K562 (cell line): ENCODE results near the gene FAM124B. TPM values are rescaled to one million over a fixed set of nuclear protein-coding genes. Genes with fewer than 3 reads are reported as not detected.
"Not testable (repeated sequence)": the region's sequence is repeated elsewhere in the genome, so short reads cannot be mapped to it uniquely, and the experiment has no call there.

ENCODE experiments used
- ATAC-seq: fragments of 200-7000 bp; cut with Tn5 transposase; 3 replicates; pipeline ENCODE4 v1.9.1; 2020; ENCODE audit warnings: moderate library complexity
- BruUV-seq: library from RNA; stranded (reverse); fragments of 400-500 nt; replicated peaks from 2 replicates; lab custom pipeline; 2021; lab: Mats Ljungman, UMichigan
- CTCF ChIA-PET: fragments of 300-600 bp; formaldehyde crosslinking; extraction: SDS; loops from one replicate; lab custom pipeline; 2021; ENCODE audit warnings: low intra/inter-chr PET ratio; lab: Yijun Ruan, JAX
- POLR2A ChIA-PET: fragments of 300-600, 350-650 bp; sonication (Branson Sonifier 250); formaldehyde crosslinking; extraction: SDS; loops from one replicate; lab custom pipeline; 2021; ENCODE audit warnings: antibody characterized with exemption, inconsistent platforms; lab: Yijun Ruan, JAX
- DNase-seq, 4 experiments: peaks; one replicate each; pipeline versions ENCODE4 v3.0.0 to v3.0.0-alpha.2; 2011 to 2018; ENCODE audit warnings: low spot score in 3 of 4, mixed read lengths in 3 of 4; ENCODE audit errors: extremely low read depth in 1 of 4
- FAIRE-seq: peaks from 2 replicates; lab custom pipeline; 2011; peaks lifted over from hg19 to GRCh38; lab: Jason Lieb, UNC
- H2AFZ ChIP-seq: 2 replicates; pipeline ENCODE4 v1.6.0; 2011; ENCODE audit warnings: low read depth, low read length, control low read depth, inconsistent platforms
- H3K27ac ChIP-seq: fragments of 200-600 bp; 3 replicates; pipeline ENCODE4 v1.8.0; 2011; ENCODE audit warnings: low read depth, mild to moderate bottlenecking, control low read depth, inconsistent platforms, low read length, moderate library complexity, mixed read lengths; ENCODE audit errors: extremely low read depth
- H3K27me3 ChIP-seq, 2 experiments: fragments of 300-600 bp in 1 of 2; 2 replicates in 1 of 2; 3 replicates in 1 of 2; pipeline versions ENCODE4 v1.6.0 to v1.8.0; 2011; ENCODE audit warnings: inconsistent platforms in 2 of 2, low read length in 2 of 2, mild to moderate bottlenecking in 1 of 2, mixed read lengths in 1 of 2, moderate library complexity in 1 of 2; ENCODE audit not compliant: control insufficient read depth in 2 of 2, insufficient read depth in 2 of 2
- H3K36me3 ChIP-seq: fragments of 300-600 bp; 3 replicates; pipeline ENCODE4 v1.8.0; 2011; ENCODE audit warnings: mild to moderate bottlenecking, low read length, inconsistent platforms; ENCODE audit not compliant: control insufficient read depth, insufficient read depth
- H3K4me1 ChIP-seq, 2 experiments: fragments of 200-600 bp in 1 of 2; replicated peaks in 1 of 2; 2 replicates in 1 of 2; 3 replicates in 1 of 2; pipeline versions ENCODE4 v1.5.1 to v1.8.0; 2011; ENCODE audit warnings: inconsistent platforms in 2 of 2, low read length in 2 of 2, mild to moderate bottlenecking in 1 of 2, mixed read lengths in 1 of 2, moderate library complexity in 1 of 2; ENCODE audit not compliant: control insufficient read depth in 2 of 2, insufficient read depth in 2 of 2
- H3K4me2 ChIP-seq: 2 replicates; pipeline ENCODE4 v1.6.1; 2011; ENCODE audit warnings: low read length, control low read depth, inconsistent platforms, mixed read lengths; ENCODE audit not compliant: insufficient read depth
- H3K4me3 ChIP-seq: fragments of 200-600 bp; sonication (generic), shearing (Covaris generic); 2 replicates; pipeline ENCODE4 v1.5.1; 2016; ENCODE audit warnings: control low read depth, inconsistent platforms
- H3K79me2 ChIP-seq: fragments of 200-600 bp; 3 replicates; pipeline ENCODE4 v1.8.0; 2011; ENCODE audit warnings: low read length, inconsistent platforms; ENCODE audit not compliant: control insufficient read depth, insufficient read depth
- H3K9ac ChIP-seq, 2 experiments: 2 replicates each; pipeline versions ENCODE4 v1.6.0 to v1.6.1; 2011; ENCODE audit warnings: low read depth in 2 of 2, low read length in 2 of 2, control low read depth in 1 of 2, inconsistent platforms in 1 of 2, mild to moderate bottlenecking in 1 of 2, mixed read lengths in 1 of 2; ENCODE audit not compliant: insufficient read depth in 1 of 2
- H3K9me1 ChIP-seq: one replicate; pipeline ENCODE4 v1.6.0; 2011; ENCODE audit warnings: inconsistent platforms, mild to moderate bottlenecking, low read length, moderate library complexity; ENCODE audit not compliant: control insufficient read depth, insufficient read depth
- H3K9me3 ChIP-seq: replicated peaks from 2 replicates; pipeline ENCODE4 v1.5.1; 2011; ENCODE audit warnings: low read depth, low read length, inconsistent platforms; ENCODE audit not compliant: control insufficient read depth, insufficient read depth
- H4K20me1 ChIP-seq: replicated peaks from 2 replicates; pipeline ENCODE4 v1.6.1; 2011; ENCODE audit warnings: low read length, inconsistent platforms, mixed read lengths; ENCODE audit not compliant: control insufficient read depth, insufficient read depth
- HIVEP1 ChIP-seq: fragments of 250-450 bp; sonication (Bioruptor Pico); IDR thresholded peaks from 2 replicates; pipeline ENCODE4 v1.4.0; 2020; ENCODE audit warnings: mild to moderate bottlenecking
- ZNF431 ChIP-seq: sonication (generic); formaldehyde crosslinking; IDR thresholded peaks from 2 replicates; pipeline ENCODE4 v1.8.0; 2022; ENCODE audit warnings: mild to moderate bottlenecking, missing genetic modification reagents
- WGBS: fragments of 100-300 bp; shearing (Covaris generic); methylation state at CpG from one replicate; pipeline ENCODE4 v1.1.6; 2016; ENCODE audit warnings: low coverage, mixed read lengths; ENCODE audit not compliant: insufficient coverage; ENCODE audit errors: missing lambda C conversion rate; 5-methylcytosine and 5-hydroxymethylcytosine counted together
- in situ Hi-C: fragments of 300-500 bp; cut with MboI; formaldehyde crosslinking; loops from 4 replicates; pipeline ENCODE4 v1.15.0; 2018; ENCODE audit warnings: inconsistent platforms, mixed read lengths
- intact Hi-C: fragments of 100-400 bp; cut with micrococcal nuclease; formaldehyde crosslinking; loops from 2 replicates; pipeline ENCODE4 v1.14.2; 2022
- polyA plus RNA-seq, 8 experiments: library from polyadenylated mRNA; depleted of rRNA in 4 of 8; stranded (reverse) in 5 of 8; unstranded in 3 of 8; fragments of >200 nt; fragmentation: Nextera tagmentation in 2 of 8; fragmentation: Illumina TruSeq in 1 of 8; extraction: Ambion mirVana in 2 of 8; extraction: Trizol in 1 of 8; gene quantifications; 2 replicates each; pipeline versions ENCODE4 v1.2.1 to v1.2.3, GENCODE V29; 2011 to 2014; ENCODE audit warnings: inconsistent platforms in 1 of 8, missing spikeins in 1 of 8
- total RNA-seq, 7 experiments: library from RNA; depleted of rRNA in 6 of 7; stranded (reverse); fragments of >200 nt in 6 of 7; fragmentation: Illumina TruSeq in 2 of 7; extraction: Trizol in 2 of 7; gene quantifications; 2 replicates each; pipeline versions ENCODE4 v1.2.1 to v1.2.3, GENCODE V29; 2011 to 2021; ENCODE audit warnings: low replicate concordance in 1 of 7

Gene FAM124B
- total and polyA plus RNA-seq, 9 of the 15 experiments (the other 6 are each of a cell fraction or from before 2014, with no cell fraction given): 6.2 to 21.4 (median 9.3) TPM

DNA sequence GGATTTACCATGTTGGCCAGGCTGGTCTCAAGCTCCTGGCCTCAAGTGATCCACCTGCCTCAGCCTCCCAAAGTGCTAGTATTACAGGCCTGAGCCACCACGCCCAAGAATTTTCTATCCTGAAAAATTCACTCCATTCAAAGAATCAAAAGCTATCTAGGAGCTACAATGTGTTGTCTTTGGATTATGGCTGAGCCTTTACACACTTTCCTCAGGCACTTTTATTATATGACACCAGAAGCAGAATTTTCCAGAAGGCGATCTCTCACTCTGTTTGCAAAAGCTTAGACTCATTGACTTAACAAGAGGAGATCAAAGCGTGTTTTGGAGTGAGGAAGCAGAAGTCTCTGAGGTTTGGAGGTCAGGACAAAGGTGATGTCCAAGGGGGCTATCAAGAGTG is 3.6 kb downstream of the FAM124B start:
- no peak for ATAC-seq
- Histone ChIP-seq H3K4me3 (no peak overlapping the region; the same call in 1 of the 2 replicates), H2AFZ (no peak overlapping the region), H3K27ac (no peak overlapping the region), H3K4me2 (peak overlapping the region; percentile 91; the same call in 1 of the 2 replicates), H3K79me2 (peaks cover 62% of the 10 kb centered on the region), H3K9me1 (no peaks in the 10 kb centered on the region), H4K20me1 (no peaks in the 10 kb centered on the region), H3K9me3 (no peaks in the 10 kb centered on the region), H3K36me3 (no peaks in the 10 kb centered on the region), H3K4me1 (peaks cover 0 to 18% of the 10 kb centered on the region in 2 experiments; a peak in 3 of 5 replicates), H3K9ac (peak overlapping the region; percentile 52 to 84; a peak in 1 of 4 replicates), H3K27me3 (no peaks in the 10 kb centered on the region)
- no peak for DNase-seq
- WGBS: 83% methylated on average over 3 of the region's 3 CpGs
- no TSS peak for BruUV-seq
- ChIA-PET POLR2A (interaction anchor here (0.7 to 0.9 kb wide), 2 partner anchors 8 to 136 kb away, joined by 3 read pairs; no protein-coding TSS in a partner anchor), CTCF (no interaction called here)
- in situ Hi-C loops (no loop called here), intact Hi-C loops (no loop called here)
- FAIRE-seq: no peak
- TF ChIP-seq HIVEP1 (CRISPR knock-in tag): no peak

DNA sequence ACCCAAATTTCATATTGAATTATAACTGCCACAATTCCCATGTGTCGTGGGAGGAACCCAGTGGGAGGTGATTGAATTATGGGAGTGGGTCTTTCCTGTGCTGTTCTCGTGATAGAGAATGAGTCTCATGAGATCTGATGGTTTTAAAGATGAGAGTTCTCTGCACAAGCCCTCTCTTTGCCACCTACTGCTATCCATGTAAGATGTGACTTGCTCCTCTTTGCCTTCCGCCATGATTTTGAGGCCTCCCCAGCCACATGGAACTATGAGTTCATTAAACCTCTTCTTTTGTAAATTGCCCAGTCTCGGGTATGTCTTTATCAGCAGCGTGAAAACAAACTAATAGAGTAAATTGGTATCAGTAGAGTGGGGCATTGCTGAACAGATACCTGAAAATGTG is 4.8 kb downstream of the FAM124B start:
- FAIRE-seq, H3K9me3 ChIP-seq, in situ Hi-C loops, H3K9me1 ChIP-seq: not testable (repeated sequence)
- 82% methylated on average over 5 of the region's 5 CpGs for WGBS
- peak; percentile 95 for TF ChIP-seq ZNF431
- TF ChIP-seq, all 486 proteins: peak for 1; not testable (repeated sequence) for 485
- POLR2A ChIA-PET, ATAC-seq, H3K4me3 ChIP-seq, intact Hi-C loops, H3K4me2 ChIP-seq, H2AFZ ChIP-seq, H3K27me3 ChIP-seq, CTCF ChIA-PET, H3K9ac ChIP-seq, H4K20me1 ChIP-seq, BruUV-seq, DNase-seq, H3K36me3 ChIP-seq, H3K27ac ChIP-seq: not testable (repeated sequence)
- peaks cover 7 to 24% of the 10 kb centered on the region in 2 experiments; a peak in 4 of 5 replicates for H3K4me1 ChIP-seq
- peaks cover 66% of the 10 kb centered on the region for H3K79me2 ChIP-seq
